GM23338 (cell line): ENCODE data around the gene TMC3. TPM values are rescaled to one million over a fixed set of nuclear protein-coding genes. Genes with fewer than 3 reads are reported as not detected.

Experiments used
- ATAC-seq: fragments of 200-7000 bp; cut with Tn5 transposase; 3 replicates; pipeline ENCODE4 v1.9.1; 2020
- DNase-seq: peaks from one replicate; pipeline ENCODE4 v3.0.0-alpha.2; 2015; ENCODE audit warnings: low spot score
- H2AFZ ChIP-seq: fragments of 200-600 bp; sonication (generic); 2 replicates; pipeline ENCODE4 v1.8.0; 2016; ENCODE audit warnings: antibody characterized with exemption, mild to moderate bottlenecking, moderate library complexity
- H3F3A ChIP-seq: fragments of 200-600 bp; sonication (generic); replicated peaks from 2 replicates; pipeline ENCODE4 v1.8.0; 2017; ENCODE audit warnings: antibody characterized with exemption, mixed run types, low read depth
- H3K27ac ChIP-seq: fragments of 200-600 bp; sonication (generic); 2 replicates; pipeline ENCODE4 v1.6.1; 2016; ENCODE audit warnings: low read depth
- H3K27me3 ChIP-seq: fragments of 200-600 bp; sonication (generic); 2 replicates; pipeline ENCODE4 v1.8.0; 2016; ENCODE audit warnings: mild to moderate bottlenecking, mixed run types, moderate library complexity; ENCODE audit not compliant: insufficient read depth
- H3K36me3 ChIP-seq: fragments of 200-600 bp; sonication (generic); 2 replicates; pipeline ENCODE4 v1.8.0; 2016; ENCODE audit warnings: mild to moderate bottlenecking; ENCODE audit not compliant: insufficient read depth
- H3K4me1 ChIP-seq: fragments of 200-600 bp; sonication (generic); 2 replicates; pipeline ENCODE4 v1.8.0; 2016; ENCODE audit warnings: mild to moderate bottlenecking, moderate library complexity; ENCODE audit not compliant: insufficient read depth
- H3K4me2 ChIP-seq: fragments of 200-600 bp; sonication (generic); 2 replicates; pipeline ENCODE4 v1.7.1; 2017; ENCODE audit warnings: mixed run types
- H3K4me3 ChIP-seq: fragments of 200-600 bp; sonication (generic); 2 replicates; pipeline ENCODE4 v1.6.1; 2016; ENCODE audit warnings: mixed run types
- H3K79me2 ChIP-seq: fragments of 200-600 bp; sonication (generic); replicated peaks from 2 replicates; pipeline ENCODE4 v1.8.0; 2017; ENCODE audit warnings: mild to moderate bottlenecking; ENCODE audit not compliant: insufficient read depth
- H3K9me2 ChIP-seq: fragments of 200-600 bp; sonication (generic); 2 replicates; pipeline ENCODE4 v1.8.0; 2017; ENCODE audit not compliant: insufficient read depth
- H4K20me1 ChIP-seq: fragments of 200-600 bp; sonication (generic); replicated peaks from 2 replicates; pipeline ENCODE4 v1.8.0; 2017; ENCODE audit warnings: mild to moderate bottlenecking; ENCODE audit not compliant: insufficient read depth
- H3K27ac Mint-ChIP-seq: 2 replicates; pipeline ENCODE4 v1.8.0; 2020; ENCODE audit warnings: inconsistent platforms, mild to moderate bottlenecking, moderate library complexity, mixed read lengths
- H3K27me3 Mint-ChIP-seq: 3 replicates; pipeline ENCODE4 v1.8.0; 2022; ENCODE audit warnings: low read depth, mild to moderate bottlenecking, moderate library complexity, mixed read lengths, inconsistent platforms; ENCODE audit not compliant: insufficient read depth, poor library complexity
- H3K36me3 Mint-ChIP-seq: 3 replicates; pipeline ENCODE4 v1.8.0; 2021; ENCODE audit warnings: low read depth, mild to moderate bottlenecking, inconsistent platforms, moderate library complexity, mixed read lengths
- H3K4me1 Mint-ChIP-seq: 3 replicates; pipeline ENCODE4 v1.8.0; 2020; ENCODE audit warnings: mild to moderate bottlenecking, inconsistent platforms, mixed read lengths
- H3K4me3 Mint-ChIP-seq: 3 replicates; pipeline ENCODE4 v1.8.0; 2021; ENCODE audit warnings: moderate library complexity, mild to moderate bottlenecking, inconsistent platforms, mixed read lengths
- H3K9me3 Mint-ChIP-seq: 3 replicates; pipeline ENCODE4 v1.8.0; 2020; ENCODE audit warnings: moderate library complexity, mild to moderate bottlenecking, inconsistent platforms, mixed read lengths
- CREB1 ChIP-seq: fragments of 250-450 bp; sonication (Bioruptor Pico); IDR thresholded peaks from 2 replicates; pipeline ENCODE4 v1.5.0; 2020; ENCODE audit warnings: low read depth, mild to moderate bottlenecking, moderate library complexity
- ETS1 ChIP-seq: IDR thresholded peaks from 2 replicates; pipeline ENCODE4 v1.6.1; 2016; ENCODE audit warnings: antibody characterized with exemption
- EZH2 ChIP-seq: fragments of 200-600 bp; sonication (generic); IDR thresholded peaks from one replicate; pipeline ENCODE4 v1.8.0; 2017; ENCODE audit warnings: antibody characterized with exemption, mild to moderate bottlenecking, low read depth; ENCODE audit not compliant: unreplicated experiment
- NANOG ChIP-seq: IDR thresholded peaks from 2 replicates; pipeline ENCODE4 v1.6.1; 2016; ENCODE audit warnings: antibody characterized with exemption, borderline replicate concordance
- ZNF331 ChIP-seq: fragments of 250-450 bp; sonication (Bioruptor Pico); IDR thresholded peaks from 2 replicates; pipeline ENCODE4 v1.5.0; 2020; ENCODE audit warnings: low read depth, mild to moderate bottlenecking, moderate library complexity
- ZNF462 ChIP-seq: fragments of 250-450 bp; sonication (Bioruptor Pico); IDR thresholded peaks from 2 replicates; pipeline ENCODE4 v1.5.0; 2020; ENCODE audit warnings: mild to moderate bottlenecking, moderate library complexity
- polyA plus RNA-seq: library from polyadenylated mRNA; unstranded; fragments of >200 nt; fragmentation: Nextera tagmentation; extraction: Ambion mirVana; gene quantifications from 2 replicates; pipeline ENCODE4 v1.2.1, GENCODE V29; 2016
- total RNA-seq: library from RNA; depleted of rRNA; stranded (reverse); fragments of >200 nt; shearing (Covaris generic); gene quantifications from 2 replicates; pipeline ENCODE4 v1.2.3, GENCODE V29; 2014
- TF ChIP-seq, protein P1 (sequence below), 2 experiments: fragments of 200-600 bp in 1 of 2; sonication (generic) in 1 of 2; conservative IDR thresholded peaks; 2 replicates each; pipeline versions ENCODE4 v1.5.1 to v1.6.1; 2016 to 2017; ENCODE audit warnings: antibody characterized with exemption in 2 of 2, low read depth in 2 of 2, mild to moderate bottlenecking in 2 of 2, moderate library complexity in 1 of 2
- TF ChIP-seq, protein P2 (sequence below): IDR thresholded peaks from one replicate; pipeline ENCODE4 v1.6.1; 2018; ENCODE audit warnings: antibody characterized with exemption; ENCODE audit not compliant: unreplicated experiment

TMC3 gene
- total and polyA plus RNA-seq, 2 experiments from 2014 or later = 0.10 TPM; not detected in 1

GRCh38 chr15:81329446-81329845, 44.6 kb downstream of the TMC3 start:
- TF ChIP-seq EZH2 (no peak), ETS1 (no peak), NANOG (no peak), CREB1 (CRISPR knock-in tag) (no peak)
- TF ChIP-seq, protein P1, sequence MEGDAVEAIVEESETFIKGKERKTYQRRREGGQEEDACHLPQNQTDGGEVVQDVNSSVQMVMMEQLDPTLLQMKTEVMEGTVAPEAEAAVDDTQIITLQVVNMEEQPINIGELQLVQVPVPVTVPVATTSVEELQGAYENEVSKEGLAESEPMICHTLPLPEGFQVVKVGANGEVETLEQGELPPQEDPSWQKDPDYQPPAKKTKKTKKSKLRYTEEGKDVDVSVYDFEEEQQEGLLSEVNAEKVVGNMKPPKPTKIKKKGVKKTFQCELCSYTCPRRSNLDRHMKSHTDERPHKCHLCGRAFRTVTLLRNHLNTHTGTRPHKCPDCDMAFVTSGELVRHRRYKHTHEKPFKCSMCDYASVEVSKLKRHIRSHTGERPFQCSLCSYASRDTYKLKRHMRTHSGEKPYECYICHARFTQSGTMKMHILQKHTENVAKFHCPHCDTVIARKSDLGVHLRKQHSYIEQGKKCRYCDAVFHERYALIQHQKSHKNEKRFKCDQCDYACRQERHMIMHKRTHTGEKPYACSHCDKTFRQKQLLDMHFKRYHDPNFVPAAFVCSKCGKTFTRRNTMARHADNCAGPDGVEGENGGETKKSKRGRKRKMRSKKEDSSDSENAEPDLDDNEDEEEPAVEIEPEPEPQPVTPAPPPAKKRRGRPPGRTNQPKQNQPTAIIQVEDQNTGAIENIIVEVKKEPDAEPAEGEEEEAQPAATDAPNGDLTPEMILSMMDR (conservative IDR thresholded peaks at IDR 0.05; ENCODE audit: low read depth in 2 of 2) = no peak
- TF ChIP-seq, protein P2, sequence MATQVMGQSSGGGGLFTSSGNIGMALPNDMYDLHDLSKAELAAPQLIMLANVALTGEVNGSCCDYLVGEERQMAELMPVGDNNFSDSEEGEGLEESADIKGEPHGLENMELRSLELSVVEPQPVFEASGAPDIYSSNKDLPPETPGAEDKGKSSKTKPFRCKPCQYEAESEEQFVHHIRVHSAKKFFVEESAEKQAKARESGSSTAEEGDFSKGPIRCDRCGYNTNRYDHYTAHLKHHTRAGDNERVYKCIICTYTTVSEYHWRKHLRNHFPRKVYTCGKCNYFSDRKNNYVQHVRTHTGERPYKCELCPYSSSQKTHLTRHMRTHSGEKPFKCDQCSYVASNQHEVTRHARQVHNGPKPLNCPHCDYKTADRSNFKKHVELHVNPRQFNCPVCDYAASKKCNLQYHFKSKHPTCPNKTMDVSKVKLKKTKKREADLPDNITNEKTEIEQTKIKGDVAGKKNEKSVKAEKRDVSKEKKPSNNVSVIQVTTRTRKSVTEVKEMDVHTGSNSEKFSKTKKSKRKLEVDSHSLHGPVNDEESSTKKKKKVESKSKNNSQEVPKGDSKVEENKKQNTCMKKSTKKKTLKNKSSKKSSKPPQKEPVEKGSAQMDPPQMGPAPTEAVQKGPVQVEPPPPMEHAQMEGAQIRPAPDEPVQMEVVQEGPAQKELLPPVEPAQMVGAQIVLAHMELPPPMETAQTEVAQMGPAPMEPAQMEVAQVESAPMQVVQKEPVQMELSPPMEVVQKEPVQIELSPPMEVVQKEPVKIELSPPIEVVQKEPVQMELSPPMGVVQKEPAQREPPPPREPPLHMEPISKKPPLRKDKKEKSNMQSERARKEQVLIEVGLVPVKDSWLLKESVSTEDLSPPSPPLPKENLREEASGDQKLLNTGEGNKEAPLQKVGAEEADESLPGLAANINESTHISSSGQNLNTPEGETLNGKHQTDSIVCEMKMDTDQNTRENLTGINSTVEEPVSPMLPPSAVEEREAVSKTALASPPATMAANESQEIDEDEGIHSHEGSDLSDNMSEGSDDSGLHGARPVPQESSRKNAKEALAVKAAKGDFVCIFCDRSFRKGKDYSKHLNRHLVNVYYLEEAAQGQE = no peak
- no peak overlapping the region for H3K27ac ChIP-seq
- H3K36me3 ChIP-seq = no peaks in the 10 kb centered on the region
- Mint-ChIP-seq H3K9me3 (no peaks in the 10 kb centered on the region), H3K36me3 (no peaks in the 10 kb centered on the region), H3K4me3 (no peak overlapping the region), H3K27me3 (peaks cover 8% of the 10 kb centered on the region), H3K4me1 (peaks cover 3% of the 10 kb centered on the region; the same call in 1 of the 3 replicates), H3K27ac (no peak overlapping the region)
- no peaks in the 10 kb centered on the region for H4K20me1 ChIP-seq
- no peaks in the 10 kb centered on the region for H3F3A ChIP-seq
- DNase-seq (no peak), ATAC-seq (no peak)
- no peaks in the 10 kb centered on the region for H3K4me1 ChIP-seq
- H3K27me3 ChIP-seq = no peaks in the 10 kb centered on the region
- no peaks in the 10 kb centered on the region for H3K79me2 ChIP-seq
- H3K4me3 ChIP-seq = no peak overlapping the region
- H3K4me2 ChIP-seq = no peak overlapping the region
- H3K9me2 ChIP-seq = no peaks in the 10 kb centered on the region
- no peak overlapping the region for H2AFZ ChIP-seq

- no peaks in the 10 kb centered on the region for H3K36me3 ChIP-seq
- H3K27ac Mint-ChIP-seq = no peak overlapping the region
- no peaks in the 10 kb centered on the region for H3K9me2 ChIP-seq
- no peaks in the 10 kb centered on the region; the same call in 2 of the 3 replicates for H3K9me3 Mint-ChIP-seq
- no peak overlapping the region for H3K4me2 ChIP-seq
- no peaks in the 10 kb centered on the region for H3F3A ChIP-seq
- no peak overlapping the region for H3K4me3 Mint-ChIP-seq
- no peaks in the 10 kb centered on the region for H3K27me3 ChIP-seq
- no peaks in the 10 kb centered on the region for H3K4me1 ChIP-seq
- no peak overlapping the region for H3K27ac ChIP-seq
- no peaks in the 10 kb centered on the region for H3K36me3 Mint-ChIP-seq
- no peak overlapping the region for H3K4me3 ChIP-seq
- peaks cover 7% of the 10 kb centered on the region; the same call in 1 of the 3 replicates for H3K4me1 Mint-ChIP-seq
- no peaks in the 10 kb centered on the region for H4K20me1 ChIP-seq
- H2AFZ ChIP-seq = no peak overlapping the region
- DNase-seq (no peak), ATAC-seq (no peak)
- H3K27me3 Mint-ChIP-seq = peaks cover 14% of the 10 kb centered on the region
- H3K79me2 ChIP-seq = no peaks in the 10 kb centered on the region
- TF ChIP-seq ZNF462 (CRISPR knock-in tag) (no peak), ZNF331 (CRISPR knock-in tag) (no peak)
These were observed 46.5 kb downstream of the TMC3 start for GRCh38 chr15:81327516-81327915.
